HG03354 (cell line): Measurements from ENCODE around the gene CALHM4.

ENCODE experiments used
- ATAC-seq: cut with Tn5 transposase; IDR thresholded peaks from one replicate; pipeline ENCODE4 v1.9.1; 2021; ENCODE audit warnings: mild to moderate bottlenecking; ENCODE audit not compliant: unreplicated experiment, poor library complexity, severe bottlenecking

Gene CALHM4

GRCh38 chr6:116535109-116535508 lies 18.4 kb upstream of the CALHM4 start:
- no peak for ATAC-seq

GRCh38 chr6:116536216-116536621 lies 17.3 kb upstream of the CALHM4 start:
- peak; percentile 64 for ATAC-seq

- no peak for ATAC-seq
Measured at GRCh38 chr6:116542426-116542825, 11.1 kb upstream of the CALHM4 start.

- no peak for ATAC-seq
Measured at GRCh38 chr6:116543149-116543548, 10.4 kb upstream of the CALHM4 start.

GRCh38 chr6:116545651-116546050 lies 7.9 kb upstream of the CALHM4 start, which contains the start of gene TRAPPC3L:
TSS of gene TRAPPC3L (minus strand) at chr6:116545684. CDS start at chr6:116545514, 170 bp downstream.
- no peak for ATAC-seq

GRCh38 chr6:116547358-116547757 lies 6.2 kb upstream of the CALHM4 start:
- no peak for ATAC-seq

- ATAC-seq: no peak
Measured at GRCh38 chr6:116550796-116551195, 2.8 kb upstream of the CALHM4 start.

GRCh38 chr6:116556065-116556464 lies 2.5 kb downstream of the CALHM4 start:
- no peak for ATAC-seq

GRCh38 chr6:116556814-116557415 lies 3.4 kb downstream of the CALHM4 start:
- no peak for ATAC-seq

- no peak for ATAC-seq
Measured at GRCh38 chr6:116557893-116558292, 4.3 kb downstream of the CALHM4 start.

GRCh38 chr6:116560130-116560529 lies 6.6 kb downstream of the CALHM4 start:
- ATAC-seq: no peak

GRCh38 chr6:116561377-116562018 lies 7.9 kb downstream of the CALHM4 start:
- peak; percentile 75 for ATAC-seq

- no peak for ATAC-seq
Measured at GRCh38 chr6:116562019-116562403, 8.5 kb downstream of the CALHM4 start.

- ATAC-seq: no peak
Measured at GRCh38 chr6:116562614-116563013, 9.1 kb downstream of the CALHM4 start.

- no peak for ATAC-seq
Measured at GRCh38 chr6:116563830-116564229, 10.3 kb downstream of the CALHM4 start.

GRCh38 chr6:116564311-116564710 lies 10.8 kb downstream of the CALHM4 start:
- ATAC-seq: no peak

GRCh38 chr6:116564921-116565872 lies 11.6 kb downstream of the CALHM4 start:
- ATAC-seq: peak; percentile 51

- ATAC-seq: no peak
Measured at GRCh38 chr6:116568111-116568510, 14.6 kb downstream of the CALHM4 start.

- ATAC-seq: no peak
Measured at GRCh38 chr6:116568821-116569755, 15.5 kb downstream of the CALHM4 start.
